Measurements from ENCODE around the gene LIG3.

LIG3 gene

GRCh38 chr17:35046740-35047283, 66.5 kb downstream of the LIG3 start:
- Histone ChIP-seq H3K36me3 (ENCODE audit: control insufficient read depth, low read length) (no peaks in the 10 kb centered on the region), H3F3A (ENCODE audit: control insufficient read depth, insufficient read depth) (no peaks in the 10 kb centered on the region), H3K27me3 (ENCODE audit: control insufficient read depth, low read length) (0 out of 2 replicates have a peak, but pooled peaks cover 3% of the 10 kb centered on the region), H4K20me1 (ENCODE audit: control insufficient read depth, insufficient read depth, low read depth, low read length) (no peaks in the 10 kb centered on the region), H3K4me3 (ENCODE audit: low read length) (no peak overlapping the region), H3K79me2 (ENCODE audit: control insufficient read depth, low read length) (no peaks in the 10 kb centered on the region), H3K4me2 (ENCODE audit: low read length) (peak overlapping the region; percentile 26), H3K9me3 (ENCODE audit: control insufficient read depth, insufficient read depth, low read length) (no peaks in the 10 kb centered on the region), H3K4me1 (ENCODE audit: control insufficient read depth, low read length) (peaks cover 17% of the 10 kb centered on the region), H3K27ac (ENCODE audit: low read depth, low read length) (no peak overlapping the region), H3K9me2 (replicated peaks; ENCODE audit: control insufficient read depth, low read length) (no peaks in the 10 kb centered on the region)
- TF ChIP-seq, protein P1, sequence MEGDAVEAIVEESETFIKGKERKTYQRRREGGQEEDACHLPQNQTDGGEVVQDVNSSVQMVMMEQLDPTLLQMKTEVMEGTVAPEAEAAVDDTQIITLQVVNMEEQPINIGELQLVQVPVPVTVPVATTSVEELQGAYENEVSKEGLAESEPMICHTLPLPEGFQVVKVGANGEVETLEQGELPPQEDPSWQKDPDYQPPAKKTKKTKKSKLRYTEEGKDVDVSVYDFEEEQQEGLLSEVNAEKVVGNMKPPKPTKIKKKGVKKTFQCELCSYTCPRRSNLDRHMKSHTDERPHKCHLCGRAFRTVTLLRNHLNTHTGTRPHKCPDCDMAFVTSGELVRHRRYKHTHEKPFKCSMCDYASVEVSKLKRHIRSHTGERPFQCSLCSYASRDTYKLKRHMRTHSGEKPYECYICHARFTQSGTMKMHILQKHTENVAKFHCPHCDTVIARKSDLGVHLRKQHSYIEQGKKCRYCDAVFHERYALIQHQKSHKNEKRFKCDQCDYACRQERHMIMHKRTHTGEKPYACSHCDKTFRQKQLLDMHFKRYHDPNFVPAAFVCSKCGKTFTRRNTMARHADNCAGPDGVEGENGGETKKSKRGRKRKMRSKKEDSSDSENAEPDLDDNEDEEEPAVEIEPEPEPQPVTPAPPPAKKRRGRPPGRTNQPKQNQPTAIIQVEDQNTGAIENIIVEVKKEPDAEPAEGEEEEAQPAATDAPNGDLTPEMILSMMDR (IDR thresholded peaks at IDR 0.05; ENCODE audit: low read depth, low read length, poor library complexity, severe bottlenecking), result no peak
- no peak for TF ChIP-seq EZH2phosphoT487 (IDR thresholded peaks at IDR 0.05; ENCODE audit: borderline replicate concordance, low read length)

GRCh38 chr17:35048685-35049379, 68.5 kb downstream of the LIG3 start:
- Histone ChIP-seq H3K36me3 (ENCODE audit: control insufficient read depth, low read length) (no peaks in the 10 kb centered on the region), H3K4me2 (ENCODE audit: low read length) (no peak overlapping the region), H4K20me1 (ENCODE audit: control insufficient read depth, insufficient read depth, low read depth, low read length) (no peaks in the 10 kb centered on the region), H3K79me2 (ENCODE audit: control insufficient read depth, low read length) (no peaks in the 10 kb centered on the region), H3F3A (ENCODE audit: control insufficient read depth, insufficient read depth) (no peaks in the 10 kb centered on the region), H3K9me2 (replicated peaks; ENCODE audit: control insufficient read depth, low read length) (no peaks in the 10 kb centered on the region), H3K27me3 (ENCODE audit: control insufficient read depth, low read length) (0 out of 2 replicates have a peak, but pooled peaks cover 3% of the 10 kb centered on the region), H3K9me3 (ENCODE audit: control insufficient read depth, insufficient read depth, low read length) (no peaks in the 10 kb centered on the region), H3K4me3 (ENCODE audit: low read length) (no peak overlapping the region), H3K27ac (ENCODE audit: low read depth, low read length) (no peak overlapping the region), H3K4me1 (ENCODE audit: control insufficient read depth, low read length) (peaks cover 20% of the 10 kb centered on the region)
- TF ChIP-seq, protein P1 (IDR thresholded peaks at IDR 0.05; ENCODE audit: low read depth, low read length, poor library complexity, severe bottlenecking), result no peak
- no peak for TF ChIP-seq EZH2phosphoT487 (IDR thresholded peaks at IDR 0.05; ENCODE audit: borderline replicate concordance, low read length)

GRCh38 chr17:35050170-35050569, 69.9 kb downstream of the LIG3 start:
- no peak overlapping the region for H3K4me2 ChIP-seq (ENCODE audit: low read length)
- no peaks in the 10 kb centered on the region for H3K9me2 ChIP-seq (replicated peaks; ENCODE audit: control insufficient read depth, low read length)
- H3K4me1 ChIP-seq (ENCODE audit: control insufficient read depth, low read length), result peaks cover 20% of the 10 kb centered on the region
- H3F3A ChIP-seq (ENCODE audit: control insufficient read depth, insufficient read depth), result no peaks in the 10 kb centered on the region
- TF ChIP-seq, protein P1 (IDR thresholded peaks at IDR 0.05; ENCODE audit: low read depth, low read length, poor library complexity, severe bottlenecking), result no peak
- TF ChIP-seq EZH2phosphoT487 (IDR thresholded peaks at IDR 0.05; ENCODE audit: borderline replicate concordance, low read length), result no peak
- H3K79me2 ChIP-seq (ENCODE audit: control insufficient read depth, low read length), result no peaks in the 10 kb centered on the region
- H3K4me3 ChIP-seq (ENCODE audit: low read length), result no peak overlapping the region
- H3K9me3 ChIP-seq (ENCODE audit: control insufficient read depth, insufficient read depth, low read length), result no peaks in the 10 kb centered on the region
- no peak overlapping the region for H3K27ac ChIP-seq (ENCODE audit: low read depth, low read length)
- no peaks in the 10 kb centered on the region for H3K36me3 ChIP-seq (ENCODE audit: control insufficient read depth, low read length)
- H4K20me1 ChIP-seq (ENCODE audit: control insufficient read depth, insufficient read depth, low read depth, low read length), result no peaks in the 10 kb centered on the region
- 0 out of 2 replicates have a peak, but pooled peaks cover 3% of the 10 kb centered on the region for H3K27me3 ChIP-seq (ENCODE audit: control insufficient read depth, low read length)
